Breast epithelium (tissue), 4 donors: ENCODE measurements around the gene RFC5. TPM values are rescaled to one million over a fixed set of nuclear protein-coding genes. Genes with fewer than 3 reads are reported as not detected.

Experiments used
- DNase-seq, 2 donors: peaks; one replicate each; pipeline ENCODE4 v3.0.0-alpha.2; 2019; ENCODE audit warnings: low spot score in 2 of 2
- H3K27ac ChIP-seq, 2 donors: fragments of 200-600 bp; sonication (generic) in 1 of 2; one replicate each; pipeline ENCODE4 v1.5.1; 2016 to 2019; ENCODE audit warnings: mild to moderate bottlenecking in 1 of 2
- H3K27me3 ChIP-seq, 2 donors: fragments of 200-600 bp; sonication (generic) in 1 of 2; one replicate each; pipeline versions ENCODE4 v1.5.1 to v1.6.0; 2017 to 2019; ENCODE audit warnings: control low read depth in 1 of 2, mild to moderate bottlenecking in 1 of 2
- H3K36me3 ChIP-seq: fragments of 200-600 bp; one replicate; pipeline ENCODE4 v1.5.1; 2019
- H3K4me1 ChIP-seq, 2 donors: fragments of 200-600 bp; sonication (generic); one replicate each; pipeline ENCODE4 v1.5.1; 2016 to 2019; ENCODE audit warnings: control low read depth in 1 of 2
- H3K4me3 ChIP-seq, 3 donors: fragments of 200-600 bp; sonication (generic); 1 replicate in 2 of 3; 2 replicates in 1 of 3; pipeline ENCODE4 v1.5.1; 2016 to 2019; ENCODE audit warnings: mild to moderate bottlenecking in 3 of 3, moderate library complexity in 2 of 3
- H3K9me3 ChIP-seq, 2 donors: fragments of 200-600 bp; sonication (generic) in 1 of 2; one replicate each; pipeline ENCODE4 v1.5.1; 2016 to 2019; ENCODE audit warnings: control low read depth in 1 of 2
- CTCF ChIP-seq, 3 donors: fragments of 450-650 bp; IDR thresholded peaks; one replicate each; pipeline ENCODE4 v1.5.1; 2016 to 2017; ENCODE audit warnings: antibody characterized with exemption in 3 of 3, mild to moderate bottlenecking in 3 of 3, moderate library complexity in 3 of 3
- POLR2A ChIP-seq: fragments of 450-650 bp; IDR thresholded peaks from one replicate; pipeline ENCODE4 v1.6.1; 2016; ENCODE audit warnings: antibody characterized with exemption, mild to moderate bottlenecking, moderate library complexity
- POLR2AphosphoS5 ChIP-seq, 3 donors: sonication (generic); formaldehyde crosslinking; IDR thresholded peaks; one replicate each; pipeline ENCODE4 v1.6.1; 2017; ENCODE audit warnings: antibody characterized with exemption in 3 of 3
- intact Hi-C: fragments of 100-400 bp; cut with DNase I; formaldehyde crosslinking; loops from one replicate; pipeline ENCODE4 v1.15.1; 2023; ENCODE audit warnings: low total_unique reads
- total RNA-seq, 3 donors: library from RNA; depleted of rRNA; stranded (reverse); fragments of >200 nt; gene quantifications; one replicate each; pipeline ENCODE4 v1.1.0, GENCODE V29; 2016

The RFC5 gene
- total RNA-seq, 3 donors from 2014 or later: 9.3 to 19.3 (median 16.1) TPM

DNA sequence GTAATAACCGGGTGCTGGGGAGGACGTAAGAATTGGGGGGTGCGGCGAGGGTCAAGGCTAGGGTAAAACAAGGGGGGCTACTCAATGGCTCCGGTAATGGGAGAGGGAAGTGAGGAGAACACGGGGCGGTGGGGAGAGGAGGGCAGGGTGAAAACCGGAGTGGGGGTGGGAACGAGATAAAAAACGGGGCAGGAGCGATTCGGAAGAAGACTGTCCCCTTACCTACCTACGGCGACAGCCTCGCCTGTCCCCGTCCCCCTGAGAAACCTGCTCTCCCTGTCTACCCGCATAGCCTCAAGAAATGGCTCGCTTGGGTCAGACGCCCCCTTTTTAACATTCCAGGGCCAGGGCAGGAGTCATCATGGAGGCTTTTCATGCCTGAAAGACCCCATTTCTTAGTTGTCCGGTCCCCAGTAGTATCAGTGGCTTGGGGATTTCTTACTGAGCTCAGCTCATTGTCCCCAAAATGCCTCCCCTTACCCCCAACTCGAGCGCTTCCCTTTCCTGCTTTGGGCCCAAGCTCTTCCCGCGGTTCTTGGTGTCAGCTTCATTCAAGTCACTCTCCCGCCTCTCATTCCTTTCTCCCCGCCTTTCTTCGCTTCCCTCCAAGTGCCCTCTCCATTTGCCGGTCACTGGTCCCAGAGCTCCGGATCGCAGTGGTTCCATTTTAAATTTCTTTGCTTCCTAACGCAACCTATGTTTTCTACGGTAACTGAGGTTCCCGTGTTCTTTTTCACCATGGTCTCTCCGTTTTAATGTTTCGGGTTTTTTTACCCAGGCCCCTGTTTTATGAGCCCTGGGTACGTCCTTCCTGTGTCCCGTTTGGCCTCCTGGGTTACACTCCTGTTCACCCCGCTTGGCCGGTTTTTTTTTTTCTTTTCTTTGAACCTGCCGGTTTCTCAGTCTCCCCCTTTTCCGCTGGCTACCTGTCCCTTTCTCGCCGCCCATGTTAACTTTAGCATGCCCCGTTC, 45.7 kb downstream of the RFC5 start:
- peak; percentile 28 to 57 for DNase-seq

GRCh38 chr12:118063576-118064391, 47.3 kb downstream of the RFC5 start:
- intact Hi-C loops: no loop called here
- no peak for TF ChIP-seq POLR2A
- no peak for TF ChIP-seq CTCF (IDR thresholded peaks at IDR 0.05)
- TF ChIP-seq POLR2AphosphoS5 (IDR thresholded peaks at IDR 0.05): no peak
- no peaks in the 10 kb centered on the region for H3K36me3 ChIP-seq
- no peak overlapping the region for H3K4me3 ChIP-seq
- H3K9me3 ChIP-seq: no peaks in the 10 kb centered on the region
- H3K27ac ChIP-seq: no peak overlapping the region
- no peak for DNase-seq
- H3K4me1 ChIP-seq: peaks cover 0 to 3% of the 10 kb centered on the region in 2 donors
- H3K27me3 ChIP-seq: no peaks in the 10 kb centered on the region

More for the DNA sequence above, 45.7 kb downstream of the RFC5 start:
- Histone ChIP-seq H3K27me3 (no peaks in the 10 kb centered on the region), H3K4me1 (peaks cover 0 to 3% of the 10 kb centered on the region in 2 donors), H3K36me3 (no peaks in the 10 kb centered on the region), H3K9me3 (no peaks in the 10 kb centered on the region), H3K27ac (peak overlapping the region; percentile 97 to 100), H3K4me3 (peak overlapping the region; percentile 79 to 91 (median 79))
- intact Hi-C loops: no loop called here
- peak in 1 of 3 donors; percentile 59 for TF ChIP-seq POLR2AphosphoS5 (IDR thresholded peaks at IDR 0.05)
- TF ChIP-seq POLR2A: no peak
- TF ChIP-seq CTCF (IDR thresholded peaks at IDR 0.05): no peak

- no peaks in the 10 kb centered on the region for H3K36me3 ChIP-seq
- no peak overlapping the region for H3K27ac ChIP-seq
- intact Hi-C loops: no loop called here
- no peak overlapping the region for H3K4me3 ChIP-seq
- H3K9me3 ChIP-seq: no peaks in the 10 kb centered on the region
- H3K4me1 ChIP-seq: peaks cover 0 to 1% of the 10 kb centered on the region in 2 donors
- DNase-seq: no peak
- no peak for TF ChIP-seq POLR2AphosphoS5 (IDR thresholded peaks at IDR 0.05)
- no peak for TF ChIP-seq CTCF (IDR thresholded peaks at IDR 0.05)
- no peak for TF ChIP-seq POLR2A
- H3K27me3 ChIP-seq: no peaks in the 10 kb centered on the region
Measured at GRCh38 chr12:118064608-118065007, 48.1 kb downstream of the RFC5 start.

- H3K4me3 ChIP-seq: no peak overlapping the region
- no peak for DNase-seq
- TF ChIP-seq CTCF (IDR thresholded peaks at IDR 0.05): no peak
- TF ChIP-seq POLR2AphosphoS5 (IDR thresholded peaks at IDR 0.05): no peak
- no peak for TF ChIP-seq POLR2A
- no peaks in the 10 kb centered on the region for H3K4me1 ChIP-seq
- no peaks in the 10 kb centered on the region for H3K27me3 ChIP-seq
- intact Hi-C loops: no loop called here
- no peak overlapping the region for H3K27ac ChIP-seq
- H3K9me3 ChIP-seq: no peaks in the 10 kb centered on the region
- H3K36me3 ChIP-seq: no peaks in the 10 kb centered on the region
Measured at GRCh38 chr12:118065380-118065779, 48.9 kb downstream of the RFC5 start.
